ENCODE data around the gene ZNF155. TPM values are rescaled to one million over a fixed set of nuclear protein-coding genes. Genes with fewer than 3 reads are reported as not detected.
"Not testable (repeated sequence)": the region's sequence is repeated elsewhere in the genome, so short reads cannot be mapped to it uniquely, and the experiment has no call there.

Gene ZNF155
- total RNA-seq, 2 donors from 2014 or later = 0.99 to 3.4 TPM

GRCh38 chr19:43940719-43941118 lies 43.3 kb upstream of the ZNF155 start:
- TF ChIP-seq CTCF (IDR thresholded peaks at IDR 0.05) (no peak), POLR2A (IDR thresholded peaks at IDR 0.05) (no peak)

GRCh38 chr19:43941209-43941608 lies 42.8 kb upstream of the ZNF155 start:
- 38 to 63% methylated on average over 5 of the region's 5 CpGs for WGBS, 2 donors
- intact Hi-C loops (cut with DNase I) = no loop called here
- H3K36me3 ChIP-seq (replicated peaks in 1 of 2; ENCODE audit: insufficient read depth in 1 of 2, low read depth in 2 of 2) = no peaks in the 10 kb centered on the region

More at GRCh38 chr19:43940719-43941118, 43.3 kb upstream of the ZNF155 start:
- no peaks in the 10 kb centered on the region for H3K27me3 ChIP-seq
- no peak overlapping the region for H3K27ac ChIP-seq
- intact Hi-C loops (cut with DNase I) = no loop called here
- no peak overlapping the region for H3K4me3 ChIP-seq
- no peak for ATAC-seq
- H3K9me3 ChIP-seq = peaks cover 0 to 21% (median 0%) of the 10 kb centered on the region in 3 donors
- H3K4me1 ChIP-seq = peaks cover 3% of the 10 kb centered on the region
- H3K36me3 ChIP-seq (replicated peaks in 1 of 2; ENCODE audit: insufficient read depth in 1 of 2, low read depth in 2 of 2) = no peaks in the 10 kb centered on the region
- DNase-seq = no peak
- WGBS, 2 donors = 52 to 64% methylated on average over 4 of the region's 4 CpGs

GRCh38 chr19:43947412-43947811 lies 36.6 kb upstream of the ZNF155 start:
- H3K4me3 ChIP-seq; H3K36me3 ChIP-seq (replicated peaks in 1 of 2; ENCODE audit: insufficient read depth in 1 of 2, low read depth in 2 of 2); intact Hi-C loops (cut with DNase I); DNase-seq; H3K4me1 ChIP-seq; H3K27me3 ChIP-seq; H3K27ac ChIP-seq; ATAC-seq: not testable (repeated sequence)
- WGBS, 2 donors = 0% methylated on average over 1 of the region's 1 CpG
- peaks cover 0 to 26% (median 0%) of the 10 kb centered on the region in 3 donors for H3K9me3 ChIP-seq

More at GRCh38 chr19:43941209-43941608, 42.8 kb upstream of the ZNF155 start:
- ATAC-seq = no peak
- no peak for DNase-seq
- no peak overlapping the region for H3K4me3 ChIP-seq
- H3K27ac ChIP-seq = no peak overlapping the region
- H3K9me3 ChIP-seq = peaks cover 0 to 21% (median 0%) of the 10 kb centered on the region in 3 donors
- TF ChIP-seq POLR2A (IDR thresholded peaks at IDR 0.05) (no peak), CTCF (IDR thresholded peaks at IDR 0.05) (no peak)
- no peaks in the 10 kb centered on the region for H3K4me1 ChIP-seq
- no peaks in the 10 kb centered on the region for H3K27me3 ChIP-seq

- H3K27ac ChIP-seq; intact Hi-C loops (cut with DNase I); ATAC-seq; H3K36me3 ChIP-seq (replicated peaks in 1 of 2; ENCODE audit: insufficient read depth in 1 of 2, low read depth in 2 of 2); DNase-seq; H3K27me3 ChIP-seq; H3K4me3 ChIP-seq; H3K4me1 ChIP-seq: not testable (repeated sequence)
- WGBS, 2 donors = 62 to 77% methylated on average over 2 of the region's 2 CpGs
- peaks cover 0 to 28% (median 0%) of the 10 kb centered on the region in 3 donors for H3K9me3 ChIP-seq
Observed at GRCh38 chr19:43949803-43950202, 34.2 kb upstream of the ZNF155 start.

GRCh38 chr19:43950834-43951645 lies 32.9 kb upstream of the ZNF155 start, which contains the start of gene ZNF221:
TSS of gene ZNF221 (plus strand) at chr19:43951228. CDS start at chr19:43962727, 11,499 bp downstream.
- ATAC-seq (peak; percentile 99), DNase-seq (peak; percentile 88 to 95 (median 92))
- Histone ChIP-seq H3K9me3 (peaks cover 0 to 28% (median 0%) of the 10 kb centered on the region in 3 donors), H3K36me3 (replicated peaks in 1 of 2; ENCODE audit: insufficient read depth in 1 of 2, low read depth in 2 of 2) (no peaks in the 10 kb centered on the region), H3K4me3 (peak within 1 kb of the TSS; percentile 39 to 54), H3K27me3 (no peaks in the 10 kb centered on the region), H3K4me1 (no peaks in the 10 kb centered on the region), H3K27ac (peak within 1 kb of the TSS in 3 of 4 donors; percentile 6 to 68 (median 58))
- 0 to 1% methylated on average over 40 of the region's 40 CpGs for WGBS, 2 donors
- intact Hi-C loops (cut with DNase I) = no loop called here
- TF ChIP-seq POLR2A (IDR thresholded peaks at IDR 0.05) (peak in 2 of 3 donors; percentile 28 to 30), CTCF (IDR thresholded peaks at IDR 0.05) (peak; percentile 23 to 62 (median 53))
